ENCODE measurements around the gene TBX21. TPM values are rescaled to one million over a fixed set of nuclear protein-coding genes. Genes with fewer than 3 reads are reported as not detected.

The TBX21 gene
- total and polyA plus RNA-seq, 2 experiments from 2014 or later = not detected

DNA sequence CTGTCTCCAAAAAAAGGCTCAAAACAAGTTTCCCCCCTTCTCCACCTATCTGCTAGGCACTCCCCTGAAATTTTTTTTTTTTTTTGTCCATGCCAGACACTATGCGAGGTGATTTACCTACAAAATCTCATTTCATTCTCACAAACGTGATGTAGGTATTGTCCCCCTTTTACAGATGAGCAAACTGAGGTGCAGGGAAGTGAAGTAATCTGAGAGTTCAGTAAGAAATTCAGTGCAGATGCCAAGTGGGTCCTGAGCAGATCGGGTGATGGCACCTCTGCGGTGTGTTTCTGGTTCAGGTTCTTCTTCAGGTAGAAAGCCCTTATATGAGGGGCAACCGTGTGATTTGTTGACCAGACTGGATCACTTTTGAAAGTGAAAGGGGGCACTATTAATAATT lies 29.4 kb upstream of the TBX21 start:
- Mint-ChIP-seq H3K4me3 (no peak overlapping the region; the same call in 2 of the 3 replicates), H3K9me3 (no peaks in the 10 kb centered on the region), H3K27me3 (ENCODE audit: insufficient read depth, low read depth, poor library complexity) (peaks cover 13% of the 10 kb centered on the region), H3K27ac (no peak overlapping the region), H3K4me1 (peaks cover 20% of the 10 kb centered on the region), H3K36me3 (ENCODE audit: low read depth) (peaks cover 3% of the 10 kb centered on the region; the same call in 1 of the 3 replicates)
- Histone ChIP-seq H3F3A (replicated peaks; ENCODE audit: low read depth) (peaks cover 11% of the 10 kb centered on the region), H3K4me3 (no peak overlapping the region), H3K36me3 (ENCODE audit: insufficient read depth) (no peaks in the 10 kb centered on the region; the same call in 1 of the 2 replicates), H4K20me1 (replicated peaks; ENCODE audit: insufficient read depth) (no peaks in the 10 kb centered on the region; the same call in 1 of the 2 replicates), H3K4me1 (ENCODE audit: insufficient read depth) (peaks cover 5% of the 10 kb centered on the region; the same call in 1 of the 2 replicates), H3K27me3 (ENCODE audit: insufficient read depth) (peaks cover 15% of the 10 kb centered on the region), H3K4me2 (no peak overlapping the region), H3K9me2 (ENCODE audit: insufficient read depth) (no peaks in the 10 kb centered on the region), H3K79me2 (replicated peaks; ENCODE audit: insufficient read depth) (no peaks in the 10 kb centered on the region), H2AFZ (no peak overlapping the region), H3K27ac (ENCODE audit: low read depth) (no peak overlapping the region)
- ATAC-seq (no peak), DNase-seq (ENCODE audit: low spot score) (no peak)
- TF ChIP-seq, protein P1, sequence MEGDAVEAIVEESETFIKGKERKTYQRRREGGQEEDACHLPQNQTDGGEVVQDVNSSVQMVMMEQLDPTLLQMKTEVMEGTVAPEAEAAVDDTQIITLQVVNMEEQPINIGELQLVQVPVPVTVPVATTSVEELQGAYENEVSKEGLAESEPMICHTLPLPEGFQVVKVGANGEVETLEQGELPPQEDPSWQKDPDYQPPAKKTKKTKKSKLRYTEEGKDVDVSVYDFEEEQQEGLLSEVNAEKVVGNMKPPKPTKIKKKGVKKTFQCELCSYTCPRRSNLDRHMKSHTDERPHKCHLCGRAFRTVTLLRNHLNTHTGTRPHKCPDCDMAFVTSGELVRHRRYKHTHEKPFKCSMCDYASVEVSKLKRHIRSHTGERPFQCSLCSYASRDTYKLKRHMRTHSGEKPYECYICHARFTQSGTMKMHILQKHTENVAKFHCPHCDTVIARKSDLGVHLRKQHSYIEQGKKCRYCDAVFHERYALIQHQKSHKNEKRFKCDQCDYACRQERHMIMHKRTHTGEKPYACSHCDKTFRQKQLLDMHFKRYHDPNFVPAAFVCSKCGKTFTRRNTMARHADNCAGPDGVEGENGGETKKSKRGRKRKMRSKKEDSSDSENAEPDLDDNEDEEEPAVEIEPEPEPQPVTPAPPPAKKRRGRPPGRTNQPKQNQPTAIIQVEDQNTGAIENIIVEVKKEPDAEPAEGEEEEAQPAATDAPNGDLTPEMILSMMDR (conservative IDR thresholded peaks at IDR 0.05; ENCODE audit: low read depth in 2 of 2) = no peak
- TF ChIP-seq, protein P2, sequence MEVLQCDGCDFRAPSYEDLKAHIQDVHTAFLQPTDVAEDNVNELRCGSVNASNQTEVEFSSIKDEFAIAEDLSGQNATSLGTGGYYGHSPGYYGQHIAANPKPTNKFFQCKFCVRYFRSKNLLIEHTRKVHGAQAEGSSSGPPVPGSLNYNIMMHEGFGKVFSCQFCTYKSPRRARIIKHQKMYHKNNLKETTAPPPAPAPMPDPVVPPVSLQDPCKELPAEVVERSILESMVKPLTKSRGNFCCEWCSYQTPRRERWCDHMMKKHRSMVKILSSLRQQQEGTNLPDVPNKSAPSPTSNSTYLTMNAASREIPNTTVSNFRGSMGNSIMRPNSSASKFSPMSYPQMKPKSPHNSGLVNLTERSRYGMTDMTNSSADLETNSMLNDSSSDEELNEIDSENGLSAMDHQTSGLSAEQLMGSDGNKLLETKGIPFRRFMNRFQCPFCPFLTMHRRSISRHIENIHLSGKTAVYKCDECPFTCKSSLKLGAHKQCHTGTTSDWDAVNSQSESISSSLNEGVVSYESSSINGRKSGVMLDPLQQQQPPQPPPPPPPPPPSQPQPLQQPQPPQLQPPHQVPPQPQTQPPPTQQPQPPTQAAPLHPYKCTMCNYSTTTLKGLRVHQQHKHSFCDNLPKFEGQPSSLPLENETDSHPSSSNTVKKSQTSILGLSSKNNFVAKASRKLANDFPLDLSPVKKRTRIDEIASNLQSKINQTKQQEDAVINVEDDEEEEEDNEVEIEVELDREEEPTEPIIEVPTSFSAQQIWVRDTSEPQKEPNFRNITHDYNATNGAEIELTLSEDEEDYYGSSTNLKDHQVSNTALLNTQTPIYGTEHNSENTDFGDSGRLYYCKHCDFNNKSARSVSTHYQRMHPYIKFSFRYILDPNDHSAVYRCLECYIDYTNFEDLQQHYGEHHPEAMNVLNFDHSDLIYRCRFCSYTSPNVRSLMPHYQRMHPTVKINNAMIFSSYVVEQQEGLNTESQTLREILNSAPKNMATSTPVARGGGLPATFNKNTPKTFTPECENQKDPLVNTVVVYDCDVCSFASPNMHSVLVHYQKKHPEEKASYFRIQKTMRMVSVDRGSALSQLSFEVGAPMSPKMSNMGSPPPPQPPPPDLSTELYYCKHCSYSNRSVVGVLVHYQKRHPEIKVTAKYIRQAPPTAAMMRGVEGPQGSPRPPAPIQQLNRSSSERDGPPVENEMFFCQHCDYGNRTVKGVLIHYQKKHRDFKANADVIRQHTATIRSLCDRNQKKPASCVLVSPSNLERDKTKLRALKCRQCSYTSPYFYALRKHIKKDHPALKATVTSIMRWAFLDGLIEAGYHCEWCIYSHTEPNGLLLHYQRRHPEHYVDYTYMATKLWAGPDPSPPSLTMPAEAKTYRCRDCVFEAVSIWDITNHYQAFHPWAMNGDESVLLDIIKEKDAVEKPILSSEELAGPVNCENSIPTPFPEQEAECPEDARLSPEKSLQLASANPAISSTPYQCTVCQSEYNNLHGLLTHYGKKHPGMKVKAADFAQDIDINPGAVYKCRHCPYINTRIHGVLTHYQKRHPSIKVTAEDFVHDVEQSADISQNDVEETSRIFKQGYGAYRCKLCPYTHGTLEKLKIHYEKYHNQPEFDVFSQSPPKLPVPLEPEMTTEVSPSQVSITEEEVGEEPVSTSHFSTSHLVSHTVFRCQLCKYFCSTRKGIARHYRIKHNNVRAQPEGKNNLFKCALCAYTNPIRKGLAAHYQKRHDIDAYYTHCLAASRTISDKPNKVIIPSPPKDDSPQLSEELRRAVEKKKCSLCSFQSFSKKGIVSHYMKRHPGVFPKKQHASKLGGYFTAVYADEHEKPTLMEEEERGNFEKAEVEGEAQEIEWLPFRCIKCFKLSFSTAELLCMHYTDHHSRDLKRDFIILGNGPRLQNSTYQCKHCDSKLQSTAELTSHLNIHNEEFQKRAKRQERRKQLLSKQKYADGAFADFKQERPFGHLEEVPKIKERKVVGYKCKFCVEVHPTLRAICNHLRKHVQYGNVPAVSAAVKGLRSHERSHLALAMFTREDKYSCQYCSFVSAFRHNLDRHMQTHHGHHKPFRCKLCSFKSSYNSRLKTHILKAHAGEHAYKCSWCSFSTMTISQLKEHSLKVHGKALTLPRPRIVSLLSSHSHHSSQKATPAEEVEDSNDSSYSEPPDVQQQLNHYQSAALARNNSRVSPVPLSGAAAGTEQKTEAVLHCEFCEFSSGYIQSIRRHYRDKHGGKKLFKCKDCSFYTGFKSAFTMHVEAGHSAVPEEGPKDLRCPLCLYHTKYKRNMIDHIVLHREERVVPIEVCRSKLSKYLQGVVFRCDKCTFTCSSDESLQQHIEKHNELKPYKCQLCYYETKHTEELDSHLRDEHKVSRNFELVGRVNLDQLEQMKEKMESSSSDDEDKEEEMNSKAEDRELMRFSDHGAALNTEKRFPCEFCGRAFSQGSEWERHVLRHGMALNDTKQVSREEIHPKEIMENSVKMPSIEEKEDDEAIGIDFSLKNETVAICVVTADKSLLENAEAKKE (CRISPR knock-in tag; IDR thresholded peaks at IDR 0.05) = no peak
- TF ChIP-seq JUNB (IDR thresholded peaks at IDR 0.05; ENCODE audit: unreplicated experiment) (no peak), STAT1 (IDR thresholded peaks at IDR 0.05; ENCODE audit: unreplicated experiment) (no peak), ZNF114 (CRISPR knock-in tag; IDR thresholded peaks at IDR 0.05) (no peak), EZH2 (IDR thresholded peaks at IDR 0.05; ENCODE audit: low read depth, unreplicated experiment) (no peak), ZNF331 (CRISPR knock-in tag; IDR thresholded peaks at IDR 0.05; ENCODE audit: low read depth) (no peak), POLR2AphosphoS5 (IDR thresholded peaks at IDR 0.05; ENCODE audit: low read depth) (no peak), CREB1 (CRISPR knock-in tag; IDR thresholded peaks at IDR 0.05; ENCODE audit: low read depth) (no peak), NANOG (IDR thresholded peaks at IDR 0.05; ENCODE audit: borderline replicate concordance) (no peak)
- TF ChIP-seq, protein P3, sequence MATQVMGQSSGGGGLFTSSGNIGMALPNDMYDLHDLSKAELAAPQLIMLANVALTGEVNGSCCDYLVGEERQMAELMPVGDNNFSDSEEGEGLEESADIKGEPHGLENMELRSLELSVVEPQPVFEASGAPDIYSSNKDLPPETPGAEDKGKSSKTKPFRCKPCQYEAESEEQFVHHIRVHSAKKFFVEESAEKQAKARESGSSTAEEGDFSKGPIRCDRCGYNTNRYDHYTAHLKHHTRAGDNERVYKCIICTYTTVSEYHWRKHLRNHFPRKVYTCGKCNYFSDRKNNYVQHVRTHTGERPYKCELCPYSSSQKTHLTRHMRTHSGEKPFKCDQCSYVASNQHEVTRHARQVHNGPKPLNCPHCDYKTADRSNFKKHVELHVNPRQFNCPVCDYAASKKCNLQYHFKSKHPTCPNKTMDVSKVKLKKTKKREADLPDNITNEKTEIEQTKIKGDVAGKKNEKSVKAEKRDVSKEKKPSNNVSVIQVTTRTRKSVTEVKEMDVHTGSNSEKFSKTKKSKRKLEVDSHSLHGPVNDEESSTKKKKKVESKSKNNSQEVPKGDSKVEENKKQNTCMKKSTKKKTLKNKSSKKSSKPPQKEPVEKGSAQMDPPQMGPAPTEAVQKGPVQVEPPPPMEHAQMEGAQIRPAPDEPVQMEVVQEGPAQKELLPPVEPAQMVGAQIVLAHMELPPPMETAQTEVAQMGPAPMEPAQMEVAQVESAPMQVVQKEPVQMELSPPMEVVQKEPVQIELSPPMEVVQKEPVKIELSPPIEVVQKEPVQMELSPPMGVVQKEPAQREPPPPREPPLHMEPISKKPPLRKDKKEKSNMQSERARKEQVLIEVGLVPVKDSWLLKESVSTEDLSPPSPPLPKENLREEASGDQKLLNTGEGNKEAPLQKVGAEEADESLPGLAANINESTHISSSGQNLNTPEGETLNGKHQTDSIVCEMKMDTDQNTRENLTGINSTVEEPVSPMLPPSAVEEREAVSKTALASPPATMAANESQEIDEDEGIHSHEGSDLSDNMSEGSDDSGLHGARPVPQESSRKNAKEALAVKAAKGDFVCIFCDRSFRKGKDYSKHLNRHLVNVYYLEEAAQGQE (IDR thresholded peaks at IDR 0.05; ENCODE audit: unreplicated experiment) = no peak
- TF ChIP-seq, protein P4, sequence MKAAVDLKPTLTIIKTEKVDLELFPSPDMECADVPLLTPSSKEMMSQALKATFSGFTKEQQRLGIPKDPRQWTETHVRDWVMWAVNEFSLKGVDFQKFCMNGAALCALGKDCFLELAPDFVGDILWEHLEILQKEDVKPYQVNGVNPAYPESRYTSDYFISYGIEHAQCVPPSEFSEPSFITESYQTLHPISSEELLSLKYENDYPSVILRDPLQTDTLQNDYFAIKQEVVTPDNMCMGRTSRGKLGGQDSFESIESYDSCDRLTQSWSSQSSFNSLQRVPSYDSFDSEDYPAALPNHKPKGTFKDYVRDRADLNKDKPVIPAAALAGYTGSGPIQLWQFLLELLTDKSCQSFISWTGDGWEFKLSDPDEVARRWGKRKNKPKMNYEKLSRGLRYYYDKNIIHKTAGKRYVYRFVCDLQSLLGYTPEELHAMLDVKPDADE (IDR thresholded peaks at IDR 0.05) = no peak
